GM12878 (cell line): Measurements from ENCODE around the gene DACH2. TPM values are rescaled to one million over a fixed set of nuclear protein-coding genes. Genes with fewer than 3 reads are reported as not detected.

ENCODE experiments used
- ATAC-seq: fragments of 200-7000 bp; cut with Tn5 transposase; 3 replicates; pipeline ENCODE4 v1.9.1; 2020; ENCODE audit warnings: mild to moderate bottlenecking, moderate library complexity
- BruUV-seq: library from RNA; stranded (reverse); fragments of 400-500 nt; replicated peaks from 2 replicates; lab custom pipeline; 2021; lab: Mats Ljungman, UMichigan
- CTCF ChIA-PET: fragments of 300-600 bp; sonication (Branson Sonifier 250); formaldehyde crosslinking; extraction: SDS; loops from one replicate; lab custom pipeline; 2021; ENCODE audit warnings: inconsistent platforms; lab: Yijun Ruan, JAX
- POLR2A ChIA-PET: fragments of 350-600 bp; formaldehyde crosslinking; extraction: SDS; loops from one replicate; lab custom pipeline; 2021; ENCODE audit warnings: inconsistent platforms; lab: Charles Lee
- RAD21 ChIA-PET: fragments of 300-600 bp; sonication (Branson Sonifier 250); formaldehyde crosslinking; loops from one replicate; lab custom pipeline; 2023; ENCODE audit warnings: antibody characterized with exemption; ENCODE audit not compliant: unreplicated experiment; lab: Charles Lee
- SMC1A ChIA-PET: fragments of 300-600 bp; sonication (Branson Sonifier 250); formaldehyde crosslinking; loops from one replicate; lab custom pipeline; 2023; ENCODE audit not compliant: unreplicated experiment, uncharacterized antibody; lab: Charles Lee
- DNase-seq: peaks from one replicate; pipeline ENCODE4 v3.0.0-alpha.2; 2011; ENCODE audit warnings: low read depth, low spot score
- FAIRE-seq: peaks from 3 replicates; lab custom pipeline; 2011; peaks lifted over from hg19 to GRCh38; lab: Jason Lieb, UNC
- H2AFZ ChIP-seq: 2 replicates; pipeline ENCODE4 v1.6.0; 2011; ENCODE audit warnings: low read depth, low read length, control low read depth; ENCODE audit not compliant: control insufficient read depth
- H3K27ac ChIP-seq: 2 replicates; pipeline ENCODE4 v1.5.1; 2011; ENCODE audit warnings: control low read depth; ENCODE audit not compliant: control insufficient read depth, insufficient read depth
- H3K27me3 ChIP-seq, 2 experiments: replicated peaks in 1 of 2; 2 replicates each; pipeline versions ENCODE4 v1.6.0 to v1.6.1; 2011; ENCODE audit warnings: low read length in 1 of 2; ENCODE audit not compliant: control insufficient read depth in 2 of 2, insufficient read depth in 2 of 2
- H3K36me3 ChIP-seq, 2 experiments: 2 replicates each; pipeline ENCODE4 v1.5.1; 2011; ENCODE audit warnings: low read length in 1 of 2; ENCODE audit not compliant: control insufficient read depth in 2 of 2, insufficient read depth in 2 of 2
- H3K4me1 ChIP-seq: 2 replicates; pipeline ENCODE4 v1.6.1; 2011; ENCODE audit warnings: mild to moderate bottlenecking, low read length, moderate library complexity, mixed read lengths; ENCODE audit not compliant: control insufficient read depth, insufficient read depth
- H3K4me2 ChIP-seq: 2 replicates; pipeline ENCODE4 v1.6.0; 2011; ENCODE audit warnings: control low read depth; ENCODE audit not compliant: control insufficient read depth, insufficient read depth
- H3K4me3 ChIP-seq: fragments of 200-600 bp; sonication (generic); 2 replicates; pipeline ENCODE4 v1.5.1; 2016
- H3K79me2 ChIP-seq: 2 replicates; pipeline ENCODE4 v1.6.0; 2011; ENCODE audit warnings: low read length; ENCODE audit not compliant: control insufficient read depth, insufficient read depth
- H3K9ac ChIP-seq: 2 replicates; pipeline ENCODE4 v1.8.0; 2011; ENCODE audit warnings: low read length, control low read depth, mixed read lengths; ENCODE audit not compliant: control insufficient read depth, insufficient read depth
- H3K9me3 ChIP-seq: replicated peaks from 3 replicates; pipeline ENCODE4 v1.5.1; 2011; ENCODE audit warnings: mild to moderate bottlenecking, low read length; ENCODE audit not compliant: control insufficient read depth, insufficient read depth
- H4K20me1 ChIP-seq: 2 replicates; pipeline ENCODE4 v1.6.0; 2011; ENCODE audit not compliant: control insufficient read depth, insufficient read depth
- EED ChIP-seq: sonication (generic); IDR thresholded peaks from 2 replicates; pipeline ENCODE4 v1.6.1; 2016; ENCODE audit warnings: antibody characterized with exemption, low read depth
- HDGF ChIP-seq: fragments of 450-650 bp; IDR thresholded peaks from 2 replicates; pipeline ENCODE4 v1.6.1; 2016; ENCODE audit warnings: antibody characterized with exemption
- JUNB ChIP-seq: IDR thresholded peaks from 2 replicates; pipeline ENCODE4 v1.6.1; 2016; ENCODE audit warnings: antibody characterized with exemption, mild to moderate bottlenecking
- MTA2 ChIP-seq: fragments of 450-650 bp; IDR thresholded peaks from 2 replicates; pipeline ENCODE4 v1.6.1; 2016; ENCODE audit warnings: low read depth, mild to moderate bottlenecking, moderate library complexity
- NFXL1 ChIP-seq: fragments of 450-650 bp; IDR thresholded peaks from 2 replicates; pipeline ENCODE4 v1.6.1; 2017; ENCODE audit warnings: antibody characterized with exemption, mild to moderate bottlenecking, borderline replicate concordance
- NFYB ChIP-seq: IDR thresholded peaks from 2 replicates; pipeline ENCODE4 v1.6.1; 2011; ENCODE audit warnings: low read depth, mild to moderate bottlenecking, low read length, improper control_type of control experiment, moderate library complexity; ENCODE audit not compliant: insufficient read depth
- PML ChIP-seq: IDR thresholded peaks from 2 replicates; pipeline ENCODE4 v1.6.1; 2012; ENCODE audit warnings: low read length, inconsistent platforms
- RB1 ChIP-seq: fragments of 450-650 bp; formaldehyde crosslinking; IDR thresholded peaks from 2 replicates; pipeline ENCODE4 v1.6.1; 2017; ENCODE audit warnings: mild to moderate bottlenecking, borderline replicate concordance
- RBBP5 ChIP-seq: fragments of 200-600 bp; sonication (generic); conservative IDR thresholded peaks from 2 replicates; pipeline ENCODE4 v1.6.1; 2016
- RELB ChIP-seq: fragments of 450-650 bp; IDR thresholded peaks from 2 replicates; pipeline ENCODE4 v1.6.1; 2017; ENCODE audit warnings: low read depth, mild to moderate bottlenecking, moderate library complexity
- SMC3 ChIP-seq: IDR thresholded peaks from 2 replicates; pipeline ENCODE4 v1.6.1; 2011; ENCODE audit warnings: low read length, improper control_type of control experiment, borderline replicate concordance
- SREBF1 ChIP-seq: IDR thresholded peaks from 2 replicates; pipeline ENCODE4 v1.6.1; 2012; ENCODE audit warnings: mild to moderate bottlenecking, low read length
- STAT1 ChIP-seq: fragments of 450-650 bp; conservative IDR thresholded peaks from 2 replicates; pipeline ENCODE4 v1.6.1; 2014; ENCODE audit warnings: antibody characterized with exemption, mild to moderate bottlenecking
- TCF12 ChIP-seq: IDR thresholded peaks from 2 replicates; pipeline ENCODE4 v1.6.1; 2011; ENCODE audit warnings: low read depth, mild to moderate bottlenecking, low read length
- YY1 ChIP-seq: IDR thresholded peaks from 2 replicates; pipeline ENCODE4 v1.6.1; 2011; ENCODE audit warnings: low read depth, mild to moderate bottlenecking, low read length
- ZBED1 ChIP-seq: IDR thresholded peaks from 2 replicates; pipeline ENCODE4 v1.6.1; 2016; ENCODE audit warnings: borderline replicate concordance
- ZNF592 ChIP-seq: fragments of 450-650 bp; IDR thresholded peaks from 2 replicates; pipeline ENCODE4 v1.6.1; 2017; ENCODE audit warnings: mild to moderate bottlenecking, moderate library complexity
- ZSCAN29 ChIP-seq: fragments of 450-650 bp; IDR thresholded peaks from 2 replicates; pipeline ENCODE4 v1.6.1; 2017; ENCODE audit warnings: mild to moderate bottlenecking, moderate library complexity
- WGBS: methylation state at CpG from one replicate; pipeline ENCODE4 v1.1.6; 2016; ENCODE audit warnings: low lambda C conversion rate; ENCODE audit not compliant: insufficient replicate concordance, insufficient coverage; ENCODE audit errors: missing lambda C conversion rate; 5-methylcytosine and 5-hydroxymethylcytosine counted together
- in situ Hi-C: fragments of 300-500 bp; cut with MboI; formaldehyde crosslinking; loops from 9 replicates; pipeline ENCODE4 v1.14.3; 2018; ENCODE audit warnings: mixed read lengths
- intact Hi-C: fragments of 100-400 bp; cut with micrococcal nuclease; formaldehyde crosslinking; loops from one replicate; pipeline ENCODE4 v1.14.2; 2022; ENCODE audit not compliant: unreplicated experiment
- polyA plus RNA-seq, 11 experiments: library from polyadenylated mRNA; depleted of rRNA in 4 of 11; unstranded in 6 of 11; stranded (reverse) in 5 of 11; fragments of >200 nt; fragmentation: Nextera tagmentation in 4 of 11; fragmentation: Illumina TruSeq in 1 of 11; extraction: Ambion mirVana in 4 of 11; extraction: Trizol in 1 of 11; gene quantifications; 1 replicate in 1 of 11; 2 replicates in 10 of 11; pipeline versions ENCODE4 v1.2.1 to v1.2.3, GENCODE V29; 2011 to 2016; ENCODE audit warnings: inconsistent platforms in 2 of 11, missing spikeins in 2 of 11, low read depth in 1 of 11
- total RNA-seq, 4 experiments: library from RNA; depleted of rRNA in 3 of 4; stranded (reverse); fragments of >200 nt in 3 of 4; fragmentation: Illumina TruSeq in 1 of 4; extraction: Trizol in 1 of 4; gene quantifications; 2 replicates each; pipeline versions ENCODE4 v1.2.1 to v1.2.3, GENCODE V29; 2013 to 2021
- TF ChIP-seq, protein P1 (sequence below): fragments of 450-650 bp; IDR thresholded peaks from 2 replicates; pipeline ENCODE4 v1.6.1; 2017; ENCODE audit warnings: mild to moderate bottlenecking, low read depth, inconsistent platforms; ENCODE audit not compliant: poor library complexity, severe bottlenecking

DACH2 gene
- total and polyA plus RNA-seq, 10 of the 15 experiments (the other 5 are each of a cell fraction or from before 2014, with no cell fraction given): 0.03 to 0.19 (median 0.07) TPM; not detected in 6

GRCh38 chrX:86747091-86747490 lies 598.8 kb downstream of the DACH2 start (continued):
- TF ChIP-seq, protein P1, sequence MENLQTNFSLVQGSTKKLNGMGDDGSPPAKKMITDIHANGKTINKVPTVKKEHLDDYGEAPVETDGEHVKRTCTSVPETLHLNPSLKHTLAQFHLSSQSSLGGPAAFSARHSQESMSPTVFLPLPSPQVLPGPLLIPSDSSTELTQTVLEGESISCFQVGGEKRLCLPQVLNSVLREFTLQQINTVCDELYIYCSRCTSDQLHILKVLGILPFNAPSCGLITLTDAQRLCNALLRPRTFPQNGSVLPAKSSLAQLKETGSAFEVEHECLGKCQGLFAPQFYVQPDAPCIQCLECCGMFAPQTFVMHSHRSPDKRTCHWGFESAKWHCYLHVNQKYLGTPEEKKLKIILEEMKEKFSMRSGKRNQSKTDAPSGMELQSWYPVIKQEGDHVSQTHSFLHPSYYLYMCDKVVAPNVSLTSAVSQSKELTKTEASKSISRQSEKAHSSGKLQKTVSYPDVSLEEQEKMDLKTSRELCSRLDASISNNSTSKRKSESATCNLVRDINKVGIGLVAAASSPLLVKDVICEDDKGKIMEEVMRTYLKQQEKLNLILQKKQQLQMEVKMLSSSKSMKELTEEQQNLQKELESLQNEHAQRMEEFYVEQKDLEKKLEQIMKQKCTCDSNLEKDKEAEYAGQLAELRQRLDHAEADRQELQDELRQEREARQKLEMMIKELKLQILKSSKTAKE: no peak
- TF ChIP-seq ZSCAN29 (no peak), NFYB (no peak), RELB (no peak), STAT1 (no peak), MTA2 (no peak), JUNB (no peak), EED (no peak)

DNA sequence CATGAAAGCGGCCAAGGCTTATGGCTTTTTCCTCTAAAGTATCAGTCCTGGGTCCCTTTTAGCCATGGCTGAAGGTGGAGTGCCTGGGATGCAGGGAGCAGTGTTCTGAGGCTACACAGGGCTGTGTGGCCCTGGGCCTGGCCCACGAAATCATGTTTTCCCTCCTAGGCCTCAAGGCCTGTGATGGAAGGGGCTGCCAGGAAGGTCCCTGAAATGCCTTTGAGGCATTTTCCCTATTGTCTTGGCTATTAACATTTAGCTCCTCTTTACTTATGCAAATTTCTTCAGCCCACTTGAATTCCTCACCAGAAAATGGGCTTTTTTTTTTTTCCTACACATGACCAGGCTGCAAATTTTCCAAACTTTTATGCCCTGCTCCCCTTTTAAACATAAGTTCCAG lies 657.0 kb downstream of the DACH2 start:
- no peaks in the 10 kb centered on the region for H3K4me1 ChIP-seq
- CTCF ChIA-PET: interaction anchor here (0.6 kb wide), 1 partner anchor 89 kb away, joined by 4 read pairs; no protein-coding TSS in a partner anchor
- no peak overlapping the region for H3K27ac ChIP-seq
- FAIRE-seq (no peak), DNase-seq (no peak), ATAC-seq (no peak)
- SMC1A ChIA-PET: no interaction called here
- no TSS peak for BruUV-seq
- no peaks in the 10 kb centered on the region for H4K20me1 ChIP-seq
- H3K79me2 ChIP-seq: no peaks in the 10 kb centered on the region
- no peaks in the 10 kb centered on the region for H3K27me3 ChIP-seq
- RAD21 ChIA-PET: no interaction called here
- no peak overlapping the region for H2AFZ ChIP-seq
- H3K9ac ChIP-seq: no peak overlapping the region
- H3K9me3 ChIP-seq: no peaks in the 10 kb centered on the region
- no peaks in the 10 kb centered on the region for H3K36me3 ChIP-seq
- intact Hi-C loops: no loop called here
- H3K4me2 ChIP-seq: no peak overlapping the region
- in situ Hi-C loops: no loop called here
- POLR2A ChIA-PET: no interaction called here
- 2% methylated on average over 2 of the region's 2 CpGs for WGBS
- H3K4me3 ChIP-seq: no peak overlapping the region
- no peak for TF ChIP-seq YY1
- no peak for TF ChIP-seq PML
- TF ChIP-seq ZNF592: no peak
- TF ChIP-seq RB1: no peak
- TF ChIP-seq SMC3: no peak
- no peak for TF ChIP-seq ZBED1
- no peak for TF ChIP-seq RBBP5
- TF ChIP-seq NFXL1: no peak
- no peak for TF ChIP-seq HDGF
- no peak for TF ChIP-seq SREBF1
- no peak for TF ChIP-seq NFYB
- TF ChIP-seq TCF12: no peak
